ENCODE measurements around the gene ITGB5. TPM values are rescaled to one million over a fixed set of nuclear protein-coding genes. Genes with fewer than 3 reads are reported as not detected.

Gene ITGB5
- total RNA-seq, 1 experiment from 2014 or later = 225 TPM

- no peaks in the 10 kb centered on the region for H3K9me3 Mint-ChIP-seq (ENCODE audit: low read depth, unreplicated experiment)
- no peak overlapping the region for H3K27ac Mint-ChIP-seq (ENCODE audit: unreplicated experiment)
- no peak for DNase-seq
- H3K4me3 Mint-ChIP-seq (ENCODE audit: low read depth, unreplicated experiment) = no peak overlapping the region
- no peaks in the 10 kb centered on the region for H3K27me3 Mint-ChIP-seq (ENCODE audit: unreplicated experiment)
- CTCF ChIA-PET = no interaction called here
- BruUV-seq (replicated peaks) = no TSS peak
- H3K4me1 Mint-ChIP-seq (ENCODE audit: low read depth, unreplicated experiment) = no peaks in the 10 kb centered on the region
- peaks cover 15% of the 10 kb centered on the region for H3K36me3 Mint-ChIP-seq (ENCODE audit: insufficient read depth, unreplicated experiment)
- no peak for TF ChIP-seq CTCF (IDR thresholded peaks at IDR 0.05; ENCODE audit: unreplicated experiment)
- intact Hi-C loops (cut with micrococcal nuclease; ENCODE audit: unreplicated experiment) = no loop called here
Observed at GRCh38 chr3:124800076-124800475, 87.1 kb downstream of the ITGB5 start.

- peaks cover 15% of the 10 kb centered on the region for H3K36me3 Mint-ChIP-seq (ENCODE audit: insufficient read depth, unreplicated experiment)
- no peaks in the 10 kb centered on the region for H3K9me3 Mint-ChIP-seq (ENCODE audit: low read depth, unreplicated experiment)
- CTCF ChIA-PET = no interaction called here
- no peak for TF ChIP-seq CTCF (IDR thresholded peaks at IDR 0.05; ENCODE audit: unreplicated experiment)
- H3K4me1 Mint-ChIP-seq (ENCODE audit: low read depth, unreplicated experiment) = peaks cover 3% of the 10 kb centered on the region
- H3K27ac Mint-ChIP-seq (ENCODE audit: unreplicated experiment) = no peak overlapping the region
- DNase-seq = no peak
- H3K27me3 Mint-ChIP-seq (ENCODE audit: unreplicated experiment) = no peaks in the 10 kb centered on the region
- H3K4me3 Mint-ChIP-seq (ENCODE audit: low read depth, unreplicated experiment) = no peak overlapping the region
- BruUV-seq (replicated peaks) = no TSS peak
- intact Hi-C loops (cut with micrococcal nuclease; ENCODE audit: unreplicated experiment) = no loop called here
Observed at GRCh38 chr3:124799676-124800075, 87.5 kb downstream of the ITGB5 start.

- H3K4me1 Mint-ChIP-seq (ENCODE audit: low read depth, unreplicated experiment) = peaks cover 20% of the 10 kb centered on the region
- no TSS peak for BruUV-seq (replicated peaks)
- TF ChIP-seq CTCF (IDR thresholded peaks at IDR 0.05; ENCODE audit: unreplicated experiment) = no peak
- no peak overlapping the region for H3K4me3 Mint-ChIP-seq (ENCODE audit: low read depth, unreplicated experiment)
- no peak overlapping the region for H3K27ac Mint-ChIP-seq (ENCODE audit: unreplicated experiment)
- DNase-seq = no peak
- CTCF ChIA-PET = no interaction called here
- intact Hi-C loops (cut with micrococcal nuclease; ENCODE audit: unreplicated experiment) = no loop called here
- no peaks in the 10 kb centered on the region for H3K9me3 Mint-ChIP-seq (ENCODE audit: low read depth, unreplicated experiment)
- H3K36me3 Mint-ChIP-seq (ENCODE audit: insufficient read depth, unreplicated experiment) = peaks cover 28% of the 10 kb centered on the region
- H3K27me3 Mint-ChIP-seq (ENCODE audit: unreplicated experiment) = no peaks in the 10 kb centered on the region
Observed at GRCh38 chr3:124797426-124797945, 89.7 kb downstream of the ITGB5 start.

GRCh38 chr3:124796477-124796876 lies 90.7 kb downstream of the ITGB5 start:
- no peaks in the 10 kb centered on the region for H3K27me3 Mint-ChIP-seq (ENCODE audit: unreplicated experiment)
- no TSS peak for BruUV-seq (replicated peaks)
- intact Hi-C loops (cut with micrococcal nuclease; ENCODE audit: unreplicated experiment) = no loop called here
- no peaks in the 10 kb centered on the region for H3K9me3 Mint-ChIP-seq (ENCODE audit: low read depth, unreplicated experiment)
- CTCF ChIA-PET = no interaction called here
- no peak overlapping the region for H3K4me3 Mint-ChIP-seq (ENCODE audit: low read depth, unreplicated experiment)
- DNase-seq = no peak
- H3K36me3 Mint-ChIP-seq (ENCODE audit: insufficient read depth, unreplicated experiment) = peaks cover 34% of the 10 kb centered on the region
- no peak overlapping the region for H3K27ac Mint-ChIP-seq (ENCODE audit: unreplicated experiment)
- TF ChIP-seq CTCF (IDR thresholded peaks at IDR 0.05; ENCODE audit: unreplicated experiment) = no peak
- H3K4me1 Mint-ChIP-seq (ENCODE audit: low read depth, unreplicated experiment) = peaks cover 20% of the 10 kb centered on the region

Data from Calu3 (cell line).